ENCODE results near the gene TSHZ2.

GRCh38 chr20:53214392-53214791 is 242.2 kb downstream of the TSHZ2 start:
- TF ChIP-seq CTCF (IDR thresholded peaks at IDR 0.05) (no peak), EZH2 (IDR thresholded peaks at IDR 0.05; ENCODE audit: borderline replicate concordance, insufficient read depth, low read depth, low read length, poor library complexity, severe bottlenecking) (no peak)
